Stimulated activated CD8-positive, alpha-beta memory T cell treated with anti-CD3 and anti-CD28 coated beads, Interleukin-7, amount 100 ng/mL, for 48 hours (primary cell): ENCODE measurements around the gene ASRGL1.

ENCODE experiments used
- DNase-seq, 2 donors: peaks; one replicate each; pipeline ENCODE4 v3.0.0-alpha.2; 2020; ENCODE audit warnings: low read depth in 1 of 2; ENCODE audit errors: extremely low read depth in 1 of 2

The ASRGL1 gene

GRCh38 chr11:62392506-62392905 is 55.3 kb downstream of the ASRGL1 start:
- DNase-seq: no peak

- DNase-seq: no peak
These were observed 55.9 kb downstream of the ASRGL1 start for GRCh38 chr11:62393061-62393611.

GRCh38 chr11:62393735-62394134 is 56.5 kb downstream of the ASRGL1 start:
- no peak for DNase-seq

- DNase-seq: peak in 1 of 2 donors; percentile 34
These were observed 57.7 kb downstream of the ASRGL1 start for GRCh38 chr11:62394825-62395538.

- no peak for DNase-seq
These were observed 58.8 kb downstream of the ASRGL1 start for GRCh38 chr11:62395885-62396551.

GRCh38 chr11:62398011-62398994 is 61.1 kb downstream of the ASRGL1 start:
- DNase-seq: no peak

- DNase-seq: no peak
These were observed 62.1 kb downstream of the ASRGL1 start for GRCh38 chr11:62399172-62399877.

- no peak for DNase-seq
These were observed 62.6 kb downstream of the ASRGL1 start for GRCh38 chr11:62399878-62400266.

GRCh38 chr11:62400281-62400680 is 63.0 kb downstream of the ASRGL1 start:
- no peak for DNase-seq

- no peak for DNase-seq
These were observed 63.5 kb downstream of the ASRGL1 start for GRCh38 chr11:62400760-62401159.

- no peak for DNase-seq
These were observed 64.1 kb downstream of the ASRGL1 start for GRCh38 chr11:62401356-62401755.

- no peak for DNase-seq
These were observed 64.6 kb downstream of the ASRGL1 start for GRCh38 chr11:62401811-62402210.

- peak; percentile 10 to 37 for DNase-seq
These were observed 65.1 kb downstream of the ASRGL1 start for GRCh38 chr11:62402226-62402959.

- no peak for DNase-seq
These were observed 65.9 kb downstream of the ASRGL1 start for GRCh38 chr11:62402960-62403730.

- no peak for DNase-seq
These were observed 67.2 kb downstream of the ASRGL1 start for GRCh38 chr11:62404435-62404834.

- DNase-seq: no peak
These were observed 67.7 kb downstream of the ASRGL1 start for GRCh38 chr11:62404901-62405300.

- no peak for DNase-seq
These were observed 68.8 kb downstream of the ASRGL1 start for GRCh38 chr11:62406034-62406433.

GRCh38 chr11:62409831-62410230 is 72.6 kb downstream of the ASRGL1 start:
- no peak for DNase-seq

GRCh38 chr11:62410972-62411371 is 73.7 kb downstream of the ASRGL1 start:
- DNase-seq: no peak
